Measurements from ENCODE around the gene SPIN1.

- TF ChIP-seq EZH2phosphoT487 (IDR thresholded peaks at IDR 0.05; ENCODE audit: low read depth, severe bottlenecking, unreplicated experiment) (no peak), EZH2 (IDR thresholded peaks at IDR 0.05; ENCODE audit: borderline replicate concordance) (no peak)
These were observed 9.9 kb upstream of the SPIN1 start for GRCh38 chr9:88378317-88378716.

All from hepatocyte (in vitro differentiated cells).